T47D (cell line): Measurements from ENCODE around the gene BEST2.

Source experiments
- DNase-seq, 2 experiments: peaks; one replicate each; pipeline versions ENCODE4 v3.0.0 to v3.0.0-alpha.2; 2011 to 2012; ENCODE audit warnings: low read depth in 1 of 2, low spot score in 1 of 2
- JUND ChIP-seq: IDR thresholded peaks from 2 replicates; pipeline ENCODE4 v1.6.1; 2012; ENCODE audit warnings: low read depth
- in situ Hi-C: cut with HindIII; loops from 2 replicates; pipeline ENCODE4 v1.10.0; 2016; ENCODE audit warnings: low sequenced_read_pairs, low pct_unique_long_range_greater_than_20kb

The BEST2 gene

DNA sequence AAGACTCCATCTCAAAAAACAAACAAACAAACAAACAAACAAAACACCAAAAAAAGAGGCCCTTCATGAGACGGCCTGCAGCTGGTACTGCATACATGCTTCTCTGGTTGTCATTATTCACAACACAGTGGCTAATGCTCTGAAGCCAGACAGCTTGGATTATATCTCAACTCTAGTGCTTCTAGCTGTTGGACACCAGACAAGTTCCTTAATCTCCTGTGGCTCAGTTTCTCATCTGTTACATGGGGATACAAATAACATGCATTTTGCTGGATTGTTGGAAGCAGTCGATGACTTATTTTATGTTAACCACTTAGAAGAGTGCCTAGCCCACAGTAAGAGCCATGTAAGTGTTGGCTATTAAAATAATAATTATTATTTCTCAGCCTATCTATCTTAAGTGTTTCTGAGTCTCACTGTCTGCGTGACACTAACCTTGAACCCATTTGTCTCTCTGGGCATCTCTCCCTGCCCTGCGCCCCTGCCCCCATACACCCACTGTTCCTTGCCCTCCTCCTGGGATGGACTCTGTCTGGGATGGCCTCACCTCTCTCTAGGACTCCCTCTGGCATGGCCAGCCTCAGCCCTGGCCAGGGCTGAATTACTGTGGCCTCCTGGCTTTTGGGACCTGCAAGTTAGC lies 36.6 kb downstream of the BEST2 start:
- no peak for TF ChIP-seq JUND
- in situ Hi-C loops, result no loop called here
- DNase-seq, result no peak

DNA sequence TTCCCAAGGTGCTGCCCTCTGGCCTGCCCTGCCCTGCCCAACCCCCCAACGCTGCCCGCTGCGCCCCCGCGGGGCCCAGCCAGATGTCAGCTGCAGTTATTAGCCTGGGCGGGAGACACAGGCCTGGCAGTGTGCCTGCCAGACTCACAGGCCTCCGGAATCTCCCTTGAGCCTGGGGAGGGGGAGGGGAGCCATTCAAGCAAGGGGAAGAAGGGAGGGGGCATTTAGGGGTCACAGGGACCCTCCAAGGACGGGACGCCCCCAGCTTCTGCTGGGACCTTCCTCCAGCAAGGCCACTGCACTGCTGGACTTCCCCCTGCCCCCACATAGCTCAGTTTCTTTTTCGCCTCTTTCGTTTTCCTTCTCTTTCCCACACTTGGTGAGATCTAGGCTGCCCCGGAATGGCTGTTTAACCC lies 37.1 kb downstream of the BEST2 start:
- no peak for TF ChIP-seq JUND
- DNase-seq, result peak in 1 of 2 experiments; percentile 54
- in situ Hi-C loops, result no loop called here

DNA sequence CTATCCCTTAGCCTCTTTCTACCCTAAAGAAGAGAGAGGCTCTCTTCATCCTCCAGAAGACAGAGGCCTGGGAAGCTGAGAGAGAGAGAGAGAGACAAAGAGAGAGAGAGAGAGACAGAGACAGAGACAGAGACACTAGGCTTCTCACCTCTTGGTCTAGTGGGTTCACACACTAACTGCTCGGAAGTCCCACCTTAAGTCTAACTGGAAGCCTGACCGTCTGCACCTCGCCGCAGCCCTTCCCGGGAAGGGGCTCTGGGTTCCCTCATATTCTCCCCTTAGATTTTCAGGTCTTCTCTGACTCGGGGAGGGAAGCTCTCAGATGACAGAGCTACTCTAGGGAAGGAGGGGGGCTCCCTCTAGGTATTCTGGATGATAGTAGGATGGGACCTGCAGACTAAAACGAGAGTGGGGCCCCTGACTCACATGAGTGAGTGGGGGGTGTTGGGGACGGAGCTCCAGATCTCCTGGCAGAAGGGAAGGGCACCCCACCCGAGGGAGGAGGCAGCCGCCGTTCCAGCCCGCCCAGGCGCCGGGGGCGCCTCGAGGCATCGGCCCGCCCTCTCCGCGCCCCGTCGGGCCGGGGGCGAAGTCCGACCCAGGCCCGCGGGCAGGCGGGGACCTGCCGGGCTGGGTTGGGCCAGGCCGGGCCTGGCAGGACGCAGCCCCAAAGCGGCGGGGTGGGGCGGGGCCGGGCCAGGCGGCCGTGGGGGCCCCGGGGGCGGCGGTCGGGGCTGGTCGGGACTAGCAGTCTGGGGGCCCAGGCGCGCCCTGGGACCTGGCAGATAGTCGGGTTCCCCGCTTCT lies 37.7 kb downstream of the BEST2 start:
- in situ Hi-C loops, result no loop called here
- TF ChIP-seq JUND, result no peak
- DNase-seq, result peak in 1 of 2 experiments; percentile 18

DNA sequence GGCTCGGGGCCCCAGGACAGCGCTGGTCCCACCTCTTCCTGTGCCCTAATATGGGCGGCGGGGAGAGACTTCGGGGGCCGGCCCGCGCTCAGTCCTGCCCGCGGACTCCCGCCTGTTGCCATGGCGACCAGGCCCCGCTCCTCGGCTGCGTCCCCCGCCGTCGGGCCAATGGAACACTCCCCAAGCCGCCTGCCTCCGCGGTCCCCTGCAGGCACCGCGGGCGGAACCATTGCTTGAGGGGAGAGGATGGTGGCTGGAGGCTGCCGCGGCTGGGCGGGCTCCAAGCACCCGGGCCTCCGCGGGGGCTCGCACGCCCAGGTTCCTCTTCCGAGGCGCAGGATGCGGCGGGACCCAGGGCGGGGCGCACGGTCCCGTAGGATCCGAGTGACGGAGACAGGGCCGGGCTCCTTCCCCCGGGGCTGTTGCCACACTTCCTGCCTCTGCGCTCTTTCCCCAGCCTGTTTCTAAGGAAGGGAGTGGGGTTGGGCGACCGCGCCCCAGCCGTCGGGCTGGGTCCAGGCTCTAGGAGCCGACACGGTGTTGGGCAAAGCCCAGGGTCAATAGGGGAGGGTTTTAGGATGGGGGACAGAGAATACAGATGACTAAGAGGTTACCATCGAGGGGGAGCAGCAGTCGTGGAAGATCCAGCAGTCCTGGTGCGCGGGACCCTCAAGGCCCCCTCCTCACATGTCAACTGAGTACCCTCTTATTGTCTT lies 38.5 kb downstream of the BEST2 start:
- DNase-seq, result peak; percentile 81 to 94
- TF ChIP-seq JUND, result no peak
- in situ Hi-C loops, result no loop called here

DNA sequence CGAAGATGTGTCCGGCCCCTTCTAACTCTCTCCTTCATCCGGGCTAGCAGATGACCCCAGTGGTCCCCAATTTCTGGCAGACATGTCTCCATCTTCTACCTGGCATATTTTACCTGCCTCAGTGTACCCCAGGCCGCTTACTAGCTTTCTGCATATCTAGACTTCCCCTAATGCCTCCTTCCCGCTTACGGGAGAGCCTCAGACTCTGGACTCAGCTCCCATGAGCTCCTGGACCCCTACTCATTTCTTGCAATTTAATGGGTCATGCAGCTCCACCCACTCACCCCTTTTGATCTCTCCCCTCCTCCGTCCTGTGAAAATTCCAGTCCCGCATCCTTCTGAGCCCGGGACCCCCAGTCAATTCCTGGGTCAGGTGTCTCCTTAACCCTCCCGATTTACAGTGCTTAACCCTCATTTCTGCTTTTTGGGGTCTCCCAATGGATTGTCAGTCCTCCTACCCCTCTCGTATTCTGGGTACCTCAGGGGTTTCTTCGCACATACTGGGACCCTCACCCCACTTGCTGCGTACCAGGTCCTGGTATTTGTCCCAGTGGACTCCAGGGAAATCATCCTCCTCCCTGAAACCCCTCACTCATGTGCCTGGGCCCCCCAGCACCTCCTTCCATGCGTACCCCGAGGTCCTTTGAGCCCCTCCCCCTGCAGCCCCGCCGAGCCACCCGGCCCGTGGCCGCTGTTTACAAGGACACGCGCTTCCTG lies 39.2 kb downstream of the BEST2 start:
- DNase-seq, result no peak
- no peak for TF ChIP-seq JUND
- in situ Hi-C loops, result no loop called here

DNA sequence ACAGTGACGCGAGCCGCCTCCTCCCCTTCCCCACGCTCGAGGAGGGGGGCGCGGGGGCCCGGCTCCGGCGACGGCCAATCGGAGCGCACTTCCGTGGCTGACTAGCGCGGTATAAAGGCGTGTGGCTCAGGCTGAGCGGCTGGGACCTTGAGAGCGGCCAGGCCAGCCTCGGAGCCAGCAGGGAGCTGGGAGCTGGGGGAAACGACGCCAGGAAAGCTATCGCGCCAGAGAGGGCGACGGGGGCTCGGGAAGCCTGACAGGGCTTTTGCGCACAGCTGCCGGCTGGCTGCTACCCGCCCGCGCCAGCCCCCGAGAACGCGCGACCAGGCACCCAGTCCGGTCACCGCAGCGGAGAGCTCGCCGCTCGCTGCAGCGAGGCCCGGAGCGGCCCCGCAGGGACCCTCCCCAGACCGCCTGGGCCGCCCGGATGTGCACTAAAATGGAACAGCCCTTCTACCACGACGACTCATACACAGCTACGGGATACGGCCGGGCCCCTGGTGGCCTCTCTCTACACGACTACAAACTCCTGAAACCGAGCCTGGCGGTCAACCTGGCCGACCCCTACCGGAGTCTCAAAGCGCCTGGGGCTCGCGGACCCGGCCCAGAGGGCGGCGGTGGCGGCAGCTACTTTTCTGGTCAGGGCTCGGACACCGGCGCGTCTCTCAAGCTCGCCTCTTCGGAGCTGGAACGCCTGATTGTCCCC lies 39.9 kb downstream of the BEST2 start, which contains the start of gene JUNB:
Gene JUNB, plus strand, starts transcription at position 142 of the 706 bp plus-strand sequence. Its CDS starts 286 bp downstream, at position 428.
- no peak for TF ChIP-seq JUND
- DNase-seq, result peak; percentile 81 to 96
- in situ Hi-C loops, result no loop called here

DNA sequence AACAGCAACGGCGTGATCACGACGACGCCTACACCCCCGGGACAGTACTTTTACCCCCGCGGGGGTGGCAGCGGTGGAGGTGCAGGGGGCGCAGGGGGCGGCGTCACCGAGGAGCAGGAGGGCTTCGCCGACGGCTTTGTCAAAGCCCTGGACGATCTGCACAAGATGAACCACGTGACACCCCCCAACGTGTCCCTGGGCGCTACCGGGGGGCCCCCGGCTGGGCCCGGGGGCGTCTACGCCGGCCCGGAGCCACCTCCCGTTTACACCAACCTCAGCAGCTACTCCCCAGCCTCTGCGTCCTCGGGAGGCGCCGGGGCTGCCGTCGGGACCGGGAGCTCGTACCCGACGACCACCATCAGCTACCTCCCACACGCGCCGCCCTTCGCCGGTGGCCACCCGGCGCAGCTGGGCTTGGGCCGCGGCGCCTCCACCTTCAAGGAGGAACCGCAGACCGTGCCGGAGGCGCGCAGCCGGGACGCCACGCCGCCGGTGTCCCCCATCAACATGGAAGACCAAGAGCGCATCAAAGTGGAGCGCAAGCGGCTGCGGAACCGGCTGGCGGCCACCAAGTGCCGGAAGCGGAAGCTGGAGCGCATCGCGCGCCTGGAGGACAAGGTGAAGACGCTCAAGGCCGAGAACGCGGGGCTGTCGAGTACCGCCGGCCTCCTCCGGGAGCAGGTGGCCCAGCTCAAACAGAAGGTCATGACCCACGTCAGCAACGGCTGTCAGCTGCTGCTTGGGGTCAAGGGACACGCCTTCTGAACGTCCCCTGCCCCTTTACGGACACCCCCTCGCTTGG lies 40.7 kb downstream of the BEST2 start:
- peak in 1 of 2 experiments; percentile 73 for DNase-seq
- no peak for TF ChIP-seq JUND
- in situ Hi-C loops, result no loop called here

DNA sequence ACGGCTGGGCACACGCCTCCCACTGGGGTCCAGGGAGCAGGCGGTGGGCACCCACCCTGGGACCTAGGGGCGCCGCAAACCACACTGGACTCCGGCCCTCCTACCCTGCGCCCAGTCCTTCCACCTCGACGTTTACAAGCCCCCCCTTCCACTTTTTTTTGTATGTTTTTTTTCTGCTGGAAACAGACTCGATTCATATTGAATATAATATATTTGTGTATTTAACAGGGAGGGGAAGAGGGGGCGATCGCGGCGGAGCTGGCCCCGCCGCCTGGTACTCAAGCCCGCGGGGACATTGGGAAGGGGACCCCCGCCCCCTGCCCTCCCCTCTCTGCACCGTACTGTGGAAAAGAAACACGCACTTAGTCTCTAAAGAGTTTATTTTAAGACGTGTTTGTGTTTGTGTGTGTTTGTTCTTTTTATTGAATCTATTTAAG lies 41.3 kb downstream of the BEST2 start:
- no peak for TF ChIP-seq JUND
- in situ Hi-C loops, result no loop called here
- DNase-seq, result no peak

DNA sequence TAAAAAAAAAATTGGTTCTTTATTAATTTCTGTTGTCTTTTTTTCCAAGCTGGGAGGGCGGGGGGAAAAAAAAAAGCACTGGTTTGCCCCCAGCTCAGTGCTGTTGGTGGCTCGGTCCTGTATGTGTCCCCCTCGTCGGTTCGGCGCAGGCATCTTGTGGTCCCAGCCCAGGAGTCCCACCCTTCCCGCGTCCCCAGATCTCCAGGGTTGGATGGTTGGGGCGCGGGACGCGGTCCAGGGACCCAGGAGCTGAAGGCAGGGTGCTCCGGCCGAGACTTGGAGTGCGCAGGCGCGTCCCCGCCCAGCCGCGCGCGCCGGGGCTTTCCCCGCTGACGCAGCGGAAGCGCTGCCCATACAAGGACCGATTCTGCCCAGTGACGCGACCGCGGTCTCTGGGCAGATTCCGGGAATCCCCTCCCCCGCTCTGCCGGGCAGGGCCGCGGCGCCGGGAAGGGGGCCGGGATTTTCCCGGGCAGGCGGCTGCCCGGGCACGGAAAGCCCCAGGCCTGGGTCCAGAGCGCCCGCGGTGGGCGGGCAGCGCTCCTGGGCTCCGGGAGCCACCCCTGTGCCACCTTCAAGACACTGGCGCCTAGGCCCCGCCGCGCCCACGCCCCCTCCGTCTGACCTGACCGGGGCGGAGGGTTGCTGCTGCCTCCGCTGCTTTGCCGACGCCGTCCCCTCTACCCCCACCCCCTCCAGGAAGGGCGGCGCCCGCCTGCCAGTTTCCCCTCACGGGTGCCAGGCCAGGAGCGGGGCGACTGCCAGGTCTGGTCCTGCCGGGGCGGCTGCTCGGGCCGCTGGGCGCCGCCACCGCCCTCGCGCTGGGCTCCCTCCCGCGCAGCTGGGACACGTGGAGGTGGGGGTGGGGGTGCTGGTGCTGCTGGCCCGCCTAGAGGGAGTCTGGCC lies 42.0 kb downstream of the BEST2 start:
- in situ Hi-C loops, result no loop called here
- DNase-seq, result peak; percentile 85 to 93
- no peak for TF ChIP-seq JUND

DNA sequence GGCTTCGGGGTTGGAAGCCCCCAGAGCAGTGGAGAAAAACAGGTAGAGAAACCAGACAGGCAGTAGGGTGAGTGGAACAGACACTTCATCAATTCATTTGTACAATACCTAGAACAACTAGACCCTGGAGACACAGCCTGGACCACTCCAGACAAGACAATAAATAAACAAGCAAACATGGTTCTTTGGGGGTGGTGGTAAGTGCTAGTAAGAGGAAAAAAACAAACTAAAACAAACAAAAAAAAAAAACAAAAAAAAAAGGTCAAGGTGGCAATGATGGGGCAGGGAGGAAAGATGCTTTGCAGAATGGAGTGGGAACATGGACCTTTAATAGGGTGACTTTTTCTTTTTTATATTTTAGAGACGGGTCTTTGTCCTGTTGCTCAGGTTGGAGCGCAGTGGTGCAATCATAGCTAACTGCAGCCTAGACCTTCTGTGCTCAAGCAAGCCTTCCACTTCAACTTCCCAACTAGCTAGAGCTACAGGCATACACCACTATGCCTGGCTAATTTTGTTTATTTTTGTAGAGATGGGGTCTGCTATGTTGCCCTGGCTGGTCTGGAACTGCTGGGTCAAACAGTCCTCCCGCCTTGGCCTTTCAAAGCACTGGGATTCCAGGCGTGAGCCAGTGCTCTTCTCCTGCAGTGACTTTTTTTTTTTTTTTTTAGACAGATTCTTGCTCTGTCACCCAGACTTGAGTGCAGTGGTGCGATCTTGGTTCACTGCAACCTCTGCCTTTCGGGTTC lies 42.8 kb downstream of the BEST2 start:
- in situ Hi-C loops, result no loop called here
- DNase-seq, result no peak
- TF ChIP-seq JUND, result no peak
